Motor neuron (in vitro differentiated cells): Measurements from ENCODE around the gene CFDP1. TPM values are rescaled to one million over a fixed set of nuclear protein-coding genes. Genes with fewer than 3 reads are reported as not detected.

Source experiments
- ATAC-seq, 8 experiments: fragments of 200-7000 bp; cut with Tn5 transposase; replicated peaks in 6 of 8; 2 replicates each; pipeline ENCODE4 v1.8.0; 2021; ENCODE audit warnings: mild to moderate bottlenecking in 8 of 8, moderate library complexity in 8 of 8
- H3K27ac ChIP-seq, 2 donors: fragments of 250-450 bp; sonication (Bioruptor Pico); 2 replicates each; pipeline ENCODE4 v1.9.0; 2021; ENCODE audit warnings: antibody characterized with exemption in 2 of 2, mild to moderate bottlenecking in 2 of 2, moderate library complexity in 1 of 2
- H3K4me1 ChIP-seq, 2 donors: fragments of 250-450 bp; sonication (Bioruptor Pico); replicated peaks in 1 of 2; 2 replicates each; pipeline ENCODE4 v1.6.1; 2021; ENCODE audit warnings: antibody characterized with exemption in 2 of 2, mild to moderate bottlenecking in 2 of 2, moderate library complexity in 1 of 2
- H3K4me3 ChIP-seq, 5 donors: fragments of 250-450 bp; sonication (Bioruptor Pico); 2 replicates each; pipeline ENCODE4 v1.9.0; 2021; ENCODE audit warnings: antibody characterized with exemption in 5 of 5, mild to moderate bottlenecking in 5 of 5, moderate library complexity in 4 of 5
- WGBS, 10 experiments: fragments of 450-650 bp; shearing (Covaris generic); methylation state at CpG; one replicate each; pipeline ENCODE4 v1.0.0; 2022; 5-methylcytosine and 5-hydroxymethylcytosine counted together
- in situ Hi-C, 9 experiments: fragments of 400-800 bp; cut with MboI; loops; one replicate each; pipeline ENCODE4 v1.15.0; 2021; ENCODE audit warnings: low sequenced_read_pairs in 9 of 9, low pct_unique_long_range_greater_than_20kb in 2 of 9; ENCODE audit not compliant: unreplicated experiment in 9 of 9
- total RNA-seq, 8 experiments: library from RNA; unstranded; fragments of 300-600 nt; gene quantifications; 2 replicates each; pipeline versions ENCODE4 v1.2.3 to v1.2.4, GENCODE V29; 2022

The CFDP1 gene
- total RNA-seq, 8 experiments from 2014 or later, result 43.5 to 130 (median 107) TPM

- H3K4me1 ChIP-seq, result peaks cover 36 to 40% of the 10 kb centered on the region in 2 donors
- WGBS, 10 experiments, result 61 to 100% (median 94%) methylated on average over 1 to 5 of the region's 10 CpGs; no CpG with 5 or more reads in 1 of the 10 experiments
- H3K27ac ChIP-seq, result no peak overlapping the region
- in situ Hi-C loops, result no loop called here
- ATAC-seq, result no peak
- H3K4me3 ChIP-seq, result no peak overlapping the region
Observed at GRCh38 chr16:75260851-75261589, 172.3 kb downstream of the CFDP1 start.

GRCh38 chr16:75258807-75259141, 174.5 kb downstream of the CFDP1 start:
- Histone ChIP-seq H3K4me3 (no peak overlapping the region), H3K4me1 (peaks cover 36 to 51% of the 10 kb centered on the region in 2 donors), H3K27ac (no peak overlapping the region)
- in situ Hi-C loops, result no loop called here
- ATAC-seq, result no peak
- 75 to 100% (median 85%) methylated on average over 1 to 3 of the region's 6 CpGs; no CpG with 5 or more reads in 6 of the 10 experiments for WGBS, 10 experiments

GRCh38 chr16:75257886-75258806, 175.2 kb downstream of the CFDP1 start:
- in situ Hi-C loops, result no loop called here
- WGBS, 10 experiments, result 29 to 87% (median 80%) methylated on average over 2 to 9 of the region's 21 CpGs; no CpG with 5 or more reads in 3 of the 10 experiments
- Histone ChIP-seq H3K4me1 (peaks cover 36 to 52% of the 10 kb centered on the region in 2 donors), H3K27ac (peak overlapping the region in 1 of 2 donors; percentile 89), H3K4me3 (no peak overlapping the region)
- no peak for ATAC-seq

DNA sequence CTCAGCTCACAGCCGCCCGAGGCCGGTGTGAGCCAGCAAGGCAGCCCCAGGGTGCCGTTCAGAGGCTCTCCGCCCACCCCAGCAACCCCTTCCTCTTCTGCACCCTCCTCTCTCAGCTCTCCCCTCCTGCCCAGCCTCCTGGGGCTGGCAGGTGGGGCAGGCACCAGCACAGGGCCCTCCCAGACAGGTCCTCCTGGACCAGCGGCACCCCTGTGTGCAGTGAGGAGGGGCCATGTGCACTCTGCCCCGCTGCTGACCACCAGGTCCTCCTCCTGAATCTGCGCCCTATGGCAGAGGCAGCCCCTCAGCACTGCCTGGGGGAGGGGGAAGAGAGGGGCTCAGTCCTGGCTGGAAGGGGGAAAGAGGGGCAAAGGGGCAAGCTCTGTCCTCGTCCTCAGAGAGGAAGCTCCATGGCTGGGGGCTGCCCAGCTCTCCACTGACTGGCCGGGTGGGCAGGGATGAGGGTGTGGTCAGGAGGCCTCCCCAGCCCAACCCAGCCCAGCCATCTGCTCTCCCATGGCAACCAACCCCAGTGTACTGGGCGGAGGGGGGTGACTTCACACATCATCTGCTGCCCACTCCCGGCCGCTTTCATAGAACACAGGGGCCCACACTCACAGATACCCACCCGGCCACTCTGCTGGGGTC, 176.5 kb downstream of the CFDP1 start:
- in situ Hi-C loops, result no loop called here
- Histone ChIP-seq H3K4me1 (peaks cover 37 to 65% of the 10 kb centered on the region in 2 donors), H3K27ac (peak overlapping the region; percentile 73 to 89), H3K4me3 (peak overlapping the region in 2 of 5 donors; percentile 5 to 9)
- WGBS, 10 experiments, result 0% methylated on average over 3 of the region's 14 CpGs; no CpG with 5 or more reads in 9 of the 10 experiments
- peak; percentile 40 to 91 (median 86) for ATAC-seq

DNA sequence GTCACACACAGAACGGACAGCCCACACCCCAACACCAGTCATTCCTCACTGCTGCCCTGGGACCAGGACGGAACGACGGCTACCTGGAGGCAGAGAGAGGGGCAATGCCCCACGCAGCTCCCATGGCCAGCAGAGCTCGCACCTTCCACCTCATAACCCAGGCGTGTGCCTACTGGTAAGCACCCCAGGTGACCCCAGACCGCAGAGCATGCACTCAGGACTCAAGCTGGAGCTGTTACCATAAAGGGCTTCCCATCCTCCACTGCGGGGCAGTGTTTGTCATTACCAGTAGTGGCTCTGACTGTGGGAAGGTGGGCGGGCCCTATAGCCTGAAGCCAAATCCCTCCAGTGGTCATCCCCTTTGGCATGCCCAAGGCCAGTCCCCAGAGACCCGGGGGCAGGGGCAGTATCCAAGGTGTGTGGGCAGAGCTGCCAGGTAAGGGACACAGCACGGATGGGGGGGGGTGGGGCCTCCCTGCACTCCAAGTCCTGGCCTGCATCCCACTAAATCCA, 177.2 kb downstream of the CFDP1 start:
- peaks cover 38 to 67% of the 10 kb centered on the region in 2 donors for H3K4me1 ChIP-seq
- in situ Hi-C loops, result no loop called here

DNA sequence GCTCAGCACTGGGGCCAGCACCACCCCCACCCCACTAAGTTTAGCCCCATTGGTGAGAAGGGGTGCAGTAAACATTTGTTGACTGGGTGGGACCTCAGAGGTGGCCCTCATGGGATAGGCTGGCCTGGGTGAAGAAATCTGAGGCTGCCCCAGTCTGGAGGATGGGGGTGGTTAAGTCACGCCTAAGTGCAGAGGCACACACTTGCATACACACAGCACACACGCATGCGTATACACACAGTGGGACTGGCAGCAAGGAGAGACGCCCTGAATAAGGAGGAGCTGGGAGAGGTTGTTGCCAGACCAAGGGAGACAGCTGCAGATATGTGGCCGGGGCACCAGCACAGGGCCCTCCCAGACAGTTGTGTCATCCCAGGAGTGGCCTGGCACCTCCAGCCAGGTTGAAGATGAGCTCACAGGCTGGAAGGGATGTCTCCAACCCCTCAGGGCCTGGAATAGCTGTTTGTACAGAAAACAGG, 178.9 kb downstream of the CFDP1 start:
- peaks cover 45 to 73% of the 10 kb centered on the region in 2 donors for H3K4me1 ChIP-seq
- no peak overlapping the region for H3K4me3 ChIP-seq
- 0 to 70% (median 0%) methylated on average over 1 to 4 of the region's 5 CpGs; no CpG with 5 or more reads in 7 of the 10 experiments for WGBS, 10 experiments
- in situ Hi-C loops, result no loop called here
- peak in 3 of 8 experiments; percentile 53 to 76 (median 54) for ATAC-seq
- H3K27ac ChIP-seq, result no peak overlapping the region

More for the DNA sequence above, 177.2 kb downstream of the CFDP1 start:
- Histone ChIP-seq H3K4me3 (peak overlapping the region in 1 of 5 donors; percentile 9), H3K27ac (peak overlapping the region; percentile 73 to 89)
- WGBS, 10 experiments, result 10 to 90% (median 58%) methylated on average over 2 to 3 of the region's 12 CpGs; no CpG with 5 or more reads in 6 of the 10 experiments
- peak in 4 of 8 experiments; percentile 4 to 16 (median 12) for ATAC-seq

GRCh38 chr16:75252946-75253911, 180.1 kb downstream of the CFDP1 start:
- peak in 1 of 8 experiments; percentile 0 for ATAC-seq
- no peak overlapping the region for H3K27ac ChIP-seq
- 40 to 87% (median 55%) methylated on average over 1 to 4 of the region's 15 CpGs; no CpG with 5 or more reads in 6 of the 10 experiments for WGBS, 10 experiments
- no peak overlapping the region for H3K4me3 ChIP-seq
- peaks cover 45 to 68% of the 10 kb centered on the region in 2 donors for H3K4me1 ChIP-seq
- in situ Hi-C loops, result no loop called here

- in situ Hi-C loops, result no loop called here
Observed at GRCh38 chr16:75252049-75252864, 181.0 kb downstream of the CFDP1 start.

DNA sequence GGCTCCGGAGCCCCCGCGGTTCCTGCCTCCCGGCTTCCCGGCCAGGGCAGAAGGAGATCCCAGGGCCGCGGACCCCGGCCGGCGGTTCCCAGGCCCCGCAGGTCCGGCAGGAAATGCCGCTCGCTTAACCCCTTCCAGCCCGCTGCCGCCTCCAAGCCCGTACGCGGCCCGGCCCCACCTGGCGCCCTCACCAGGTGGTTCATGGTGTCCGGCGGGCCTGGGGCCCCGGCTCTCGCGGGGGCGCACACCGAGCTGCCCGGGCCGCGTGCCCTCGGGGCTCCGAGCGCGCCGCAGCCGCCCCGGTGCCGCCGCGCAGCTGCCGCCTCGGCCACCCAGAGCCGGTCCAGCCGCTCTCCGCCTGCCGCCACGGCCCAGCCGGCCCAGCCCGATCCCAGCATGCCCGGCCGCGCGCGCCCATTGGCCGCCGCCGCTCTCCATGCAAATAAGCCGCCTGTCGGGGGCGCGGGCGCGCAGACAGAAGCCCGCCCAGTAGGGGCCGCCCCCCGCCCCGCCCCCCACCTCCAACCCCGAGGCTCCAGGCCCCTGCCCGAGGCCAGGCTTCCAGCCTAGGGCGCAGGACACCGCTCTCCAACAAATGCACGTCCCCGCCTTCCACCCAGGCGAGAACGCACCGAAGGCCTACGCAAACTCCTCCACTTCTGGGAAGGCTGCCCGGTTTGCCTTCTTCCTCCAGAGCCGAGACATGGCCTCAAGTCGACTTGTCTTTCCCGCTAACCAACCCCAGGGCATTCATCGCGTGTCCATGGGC, 181.8 kb downstream of the CFDP1 start, which contains the start of gene BCAR1:
Gene BCAR1, minus strand, starts transcription at position 345 of the 769 bp plus-strand sequence. Its CDS starts 142 bp downstream, at position 203.
- Histone ChIP-seq H3K4me1 (peaks cover 32 to 50% of the 10 kb centered on the region in 2 donors), H3K27ac (peak within 1 kb of the TSS; percentile 48 to 87), H3K4me3 (peak within 1 kb of the TSS; percentile 56 to 91 (median 63))
- 0% methylated on average over 3 to 4 of the region's 84 CpGs; no CpG with 5 or more reads in 8 of the 10 experiments for WGBS, 10 experiments
- ATAC-seq, result peak; percentile 63 to 92 (median 90)
- in situ Hi-C loops, result no loop called here

More at GRCh38 chr16:75252049-75252864, 181.0 kb downstream of the CFDP1 start:
- H3K4me1 ChIP-seq, result peaks cover 40 to 58% of the 10 kb centered on the region in 2 donors
- WGBS, 10 experiments, result 30 to 100% (median 73%) methylated on average over 2 to 9 of the region's 24 CpGs; no CpG with 5 or more reads in 2 of the 10 experiments
- peak overlapping the region; percentile 56 to 91 (median 63) for H3K4me3 ChIP-seq
- peak overlapping the region; percentile 48 to 71 for H3K27ac ChIP-seq
- ATAC-seq, result no peak

GRCh38 chr16:75250809-75251279, 182.5 kb downstream of the CFDP1 start:
- 10% methylated on average over 4 of the region's 59 CpGs; no CpG with 5 or more reads in 9 of the 10 experiments for WGBS, 10 experiments
- H3K27ac ChIP-seq, result peak overlapping the region; percentile 41 to 87
- peak overlapping the region; percentile 56 to 91 (median 63) for H3K4me3 ChIP-seq
- peaks cover 26 to 48% of the 10 kb centered on the region in 2 donors for H3K4me1 ChIP-seq
- in situ Hi-C loops, result no loop called here
- ATAC-seq, result peak; percentile 2 to 27 (median 9)
